ENCODE measurements around the gene SFXN1.

DNA sequence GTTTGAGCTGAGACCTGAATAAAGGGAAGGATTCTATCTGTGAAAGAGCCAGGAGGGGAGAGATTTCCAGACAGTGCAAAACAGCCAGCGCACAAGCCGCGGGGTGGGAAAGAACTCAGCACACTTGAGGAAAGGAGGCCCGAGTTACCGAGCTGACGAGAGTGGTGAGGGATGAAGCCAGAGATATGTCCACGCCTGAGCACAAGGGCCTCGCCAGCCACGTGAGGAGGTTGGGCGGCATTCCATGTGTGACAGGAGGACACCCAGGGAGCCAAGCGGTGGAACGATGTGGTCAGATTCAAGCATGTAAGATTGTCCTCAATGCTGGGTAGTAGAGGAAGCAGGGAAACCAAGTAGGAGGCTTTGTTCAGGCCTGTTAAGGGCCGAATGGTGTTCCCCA, 17.0 kb upstream of the SFXN1 start:
- TF ChIP-seq POLR2AphosphoS5 (IDR thresholded peaks at IDR 0.05; ENCODE audit: low read depth, low read length) (no peak), POLR2A (IDR thresholded peaks at IDR 0.05; ENCODE audit: low read depth, low read length) (no peak), TAF1 (IDR thresholded peaks at IDR 0.05; ENCODE audit: borderline replicate concordance, low read depth, low read length) (no peak)

Measured in GM12892 (cell line).